GM19043 (cell line): Measurements from ENCODE around the gene NDST3.
"Not testable (repeated sequence)": the region's sequence is repeated elsewhere in the genome, so short reads cannot be mapped to it uniquely, and the experiment has no call there.

ENCODE experiments used
- ATAC-seq: cut with Tn5 transposase; IDR thresholded peaks from one replicate; pipeline ENCODE4 v1.9.1; 2021; ENCODE audit warnings: low read depth; ENCODE audit not compliant: unreplicated experiment

The NDST3 gene

GRCh38 chr4:118296729-118297128, 262.4 kb downstream of the NDST3 start:
- ATAC-seq, result no peak

DNA sequence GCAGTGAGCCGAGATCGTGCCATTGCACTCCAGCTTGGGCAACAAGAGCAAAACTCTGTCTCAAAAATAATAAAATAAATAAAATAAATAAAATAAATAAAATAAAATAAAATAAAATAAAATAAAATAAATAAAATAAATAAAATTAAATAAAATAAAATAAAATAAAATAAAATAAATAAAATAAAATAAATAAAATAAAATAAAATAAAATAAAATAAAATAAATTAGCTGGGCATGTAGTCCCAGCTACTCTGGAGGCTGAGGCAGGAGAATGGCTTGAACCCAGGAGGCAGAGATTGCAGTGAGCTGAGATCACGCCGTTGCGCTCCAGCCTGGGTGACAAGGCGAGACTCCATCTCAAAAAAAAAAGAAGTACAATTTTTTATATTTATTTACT, 265.3 kb downstream of the NDST3 start:
- ATAC-seq, result not testable (repeated sequence)

GRCh38 chr4:118307643-118308042, 273.4 kb downstream of the NDST3 start:
- no peak for ATAC-seq
